HUES6 (cell line): ENCODE data around the gene CLDN9.

Experiments used
- H3K27ac ChIP-seq: 2 replicates; pipeline ENCODE4 v1.7.0; 2013; ENCODE audit warnings: low read depth, mild to moderate bottlenecking, low read length, inconsistent platforms
- H3K27me3 ChIP-seq: 2 replicates; pipeline ENCODE4 v1.6.1; 2013; ENCODE audit warnings: low read length; ENCODE audit not compliant: control insufficient read depth, insufficient read depth
- H3K36me3 ChIP-seq: 2 replicates; pipeline ENCODE4 v1.6.1; 2013; ENCODE audit warnings: low read length; ENCODE audit not compliant: control insufficient read depth, insufficient read depth
- H3K4me1 ChIP-seq: 2 replicates; pipeline ENCODE4 v1.6.1; 2013; ENCODE audit warnings: low read length; ENCODE audit not compliant: control insufficient read depth, insufficient read depth
- H3K4me3 ChIP-seq: 2 replicates; pipeline ENCODE4 v1.5.1; 2013; ENCODE audit warnings: low read depth, low read length
- H3K9ac ChIP-seq: one replicate; pipeline ENCODE4 v1.6.1; 2013; ENCODE audit warnings: mild to moderate bottlenecking, low read length
- H3K9me3 ChIP-seq: 2 replicates; pipeline ENCODE4 v1.6.1; 2013; ENCODE audit warnings: low read depth, low read length; ENCODE audit not compliant: control insufficient read depth, insufficient read depth

Gene CLDN9

DNA sequence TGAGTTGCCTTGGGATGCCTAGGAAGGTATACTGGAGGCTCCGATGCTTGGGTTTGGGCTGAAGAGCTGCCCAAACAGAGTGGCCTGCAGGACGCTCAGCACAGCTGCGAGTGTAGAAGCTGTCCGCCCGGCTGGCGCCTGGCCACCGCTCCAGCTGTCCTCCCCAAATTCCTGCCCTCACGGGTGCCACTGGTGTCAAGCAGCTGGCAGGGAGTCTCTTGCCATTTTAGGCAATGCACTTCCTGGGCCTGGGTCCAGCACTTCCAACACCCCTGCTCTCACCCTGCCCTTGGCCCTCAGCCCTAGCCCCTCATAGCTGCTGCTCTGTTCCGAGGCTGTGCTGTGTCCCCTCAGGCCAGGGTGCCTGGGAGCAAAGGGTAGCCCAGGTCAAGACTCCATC lies 27.3 kb upstream of the CLDN9 start:
- Histone ChIP-seq H3K4me3 (no peak overlapping the region), H3K27ac (no peak overlapping the region), H3K4me1 (peaks cover 56% of the 10 kb centered on the region), H3K9me3 (no peaks in the 10 kb centered on the region), H3K27me3 (no peaks in the 10 kb centered on the region), H3K9ac (no peak overlapping the region), H3K36me3 (no peaks in the 10 kb centered on the region)

DNA sequence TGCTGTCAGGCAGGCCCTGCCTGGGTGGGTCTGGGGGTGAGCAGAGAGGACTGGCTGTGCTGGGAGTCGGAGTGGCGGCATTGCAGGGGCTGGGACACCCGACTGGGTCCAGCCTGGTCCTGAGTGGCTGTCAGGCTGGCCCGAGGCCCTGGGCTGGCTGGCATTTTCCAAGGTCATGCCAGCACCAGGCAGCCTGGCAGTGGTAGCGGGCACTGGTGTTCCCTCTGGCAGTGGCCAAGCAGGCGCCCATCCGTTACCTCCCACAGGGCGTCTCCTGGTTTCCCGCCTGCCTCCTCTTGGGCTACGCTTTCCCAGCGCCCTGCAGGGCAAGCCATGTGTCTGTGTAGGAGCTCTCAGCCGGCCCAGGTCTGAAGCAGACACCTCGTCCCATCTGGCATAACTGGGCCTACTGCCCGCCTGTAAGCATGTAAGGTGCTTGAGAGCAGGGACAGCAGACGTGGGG lies 26.8 kb upstream of the CLDN9 start:
- Histone ChIP-seq H3K4me3 (no peak overlapping the region), H3K27ac (no peak overlapping the region), H3K27me3 (no peaks in the 10 kb centered on the region), H3K9me3 (no peaks in the 10 kb centered on the region), H3K36me3 (no peaks in the 10 kb centered on the region), H3K9ac (no peak overlapping the region), H3K4me1 (peaks cover 59% of the 10 kb centered on the region)

DNA sequence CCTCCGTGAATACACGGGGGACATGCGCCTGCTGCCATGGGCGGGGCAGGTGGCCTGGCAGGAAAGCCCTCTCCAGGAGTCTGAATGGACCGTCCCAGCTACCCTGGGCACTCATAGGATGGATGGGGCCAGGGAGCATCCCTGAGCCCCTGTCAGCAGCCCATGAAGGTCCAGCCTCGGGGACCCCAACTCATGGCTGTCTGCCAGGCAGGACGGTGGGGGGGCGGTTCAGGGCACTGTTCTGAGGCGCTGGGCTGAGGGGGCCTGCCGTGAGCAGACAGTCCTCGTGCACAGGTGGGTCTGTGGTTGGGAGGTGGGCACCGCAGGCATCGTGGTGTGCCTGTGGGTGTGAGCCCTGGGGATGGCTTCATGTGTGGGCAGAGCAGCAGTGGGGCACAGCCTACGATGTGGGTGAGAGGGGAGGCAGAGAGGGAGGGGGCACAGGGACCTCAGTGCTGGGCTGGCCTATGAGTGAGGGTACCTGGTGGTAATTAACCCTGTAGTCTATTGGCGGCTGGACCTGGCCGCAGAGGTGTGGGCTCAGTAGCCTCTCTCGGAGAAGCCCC lies 26.0 kb upstream of the CLDN9 start:
- Histone ChIP-seq H3K27ac (no peak overlapping the region), H3K36me3 (no peaks in the 10 kb centered on the region), H3K9ac (no peak overlapping the region), H3K4me3 (no peak overlapping the region), H3K4me1 (peaks cover 56% of the 10 kb centered on the region), H3K27me3 (no peaks in the 10 kb centered on the region), H3K9me3 (no peaks in the 10 kb centered on the region)

DNA sequence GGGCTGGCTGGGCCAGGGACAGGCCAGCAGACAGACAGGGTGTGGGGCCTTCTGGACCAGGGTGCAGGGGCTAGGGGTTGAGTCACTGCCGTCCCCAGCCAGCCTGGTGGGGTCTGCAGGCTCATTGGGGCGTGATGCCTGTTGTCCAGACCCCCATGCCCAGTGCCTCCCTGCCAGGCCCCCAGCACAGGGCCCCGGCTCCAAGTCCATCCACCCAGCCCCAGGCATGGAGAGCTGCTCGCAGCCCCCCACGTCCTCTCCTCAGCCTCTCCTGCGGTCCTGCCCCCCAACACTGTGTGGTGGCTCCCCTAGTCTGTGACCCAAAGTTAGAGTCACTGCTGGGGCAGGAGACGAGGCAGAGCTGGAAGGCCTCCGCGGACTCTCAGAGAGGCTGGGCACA lies 25.4 kb upstream of the CLDN9 start:
- Histone ChIP-seq H3K36me3 (no peaks in the 10 kb centered on the region), H3K27ac (no peak overlapping the region), H3K9me3 (no peaks in the 10 kb centered on the region), H3K27me3 (no peaks in the 10 kb centered on the region), H3K9ac (no peak overlapping the region), H3K4me3 (no peak overlapping the region), H3K4me1 (peaks cover 51% of the 10 kb centered on the region)

DNA sequence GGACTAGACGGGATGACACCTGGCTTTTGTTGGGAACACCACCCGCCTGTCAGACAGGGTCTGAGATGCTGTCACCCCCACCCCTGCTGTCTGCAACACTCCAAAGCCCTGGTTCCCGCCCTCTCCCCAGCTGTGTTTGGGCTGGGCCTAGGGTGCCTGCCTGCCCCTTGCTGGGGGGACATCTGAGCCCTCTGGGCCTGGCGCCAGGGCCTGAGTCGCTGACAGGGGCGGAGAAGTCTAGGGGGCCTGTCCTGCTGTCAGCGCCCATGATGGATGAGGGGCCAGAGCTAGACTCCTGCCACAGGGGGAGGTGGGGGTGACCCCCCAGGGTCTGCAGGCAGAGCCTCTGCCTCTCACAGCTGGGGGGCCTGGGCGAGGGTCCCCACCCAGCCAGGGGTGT lies 24.9 kb upstream of the CLDN9 start:
- H3K9me3 ChIP-seq: no peaks in the 10 kb centered on the region
- no peaks in the 10 kb centered on the region for H3K27me3 ChIP-seq
- no peak overlapping the region for H3K4me3 ChIP-seq
- H3K4me1 ChIP-seq: peaks cover 47% of the 10 kb centered on the region
- no peak overlapping the region for H3K27ac ChIP-seq
- H3K36me3 ChIP-seq: no peaks in the 10 kb centered on the region
- H3K9ac ChIP-seq: no peak overlapping the region

DNA sequence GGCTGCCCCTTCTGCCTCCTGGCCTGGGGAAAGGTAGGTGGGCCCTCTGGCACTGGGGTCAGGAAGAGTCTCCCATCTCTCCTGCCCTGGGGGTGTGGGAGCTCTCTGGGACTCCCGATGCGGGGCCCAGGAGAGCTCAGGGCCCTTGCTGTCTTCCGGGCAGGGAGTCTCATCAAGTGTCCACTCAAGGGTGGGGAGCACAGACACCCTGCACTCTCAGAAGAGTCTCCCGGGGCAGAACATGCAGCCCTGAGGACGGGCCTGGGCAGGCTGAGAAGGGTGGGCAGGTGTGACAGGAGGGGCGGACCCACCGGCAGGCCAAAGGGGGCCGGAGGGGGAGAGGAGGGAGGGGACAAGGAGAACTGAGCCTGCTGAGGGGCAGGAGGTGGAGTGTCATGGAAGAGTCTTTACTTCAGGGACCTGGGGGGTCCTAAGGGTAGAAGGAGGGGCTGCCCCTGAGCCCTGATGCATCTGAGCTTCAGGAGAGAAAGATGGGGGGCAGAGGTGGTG lies 24.1 kb upstream of the CLDN9 start:
- Histone ChIP-seq H3K36me3 (no peaks in the 10 kb centered on the region), H3K27me3 (no peaks in the 10 kb centered on the region), H3K9me3 (no peaks in the 10 kb centered on the region), H3K4me3 (no peak overlapping the region), H3K4me1 (peaks cover 43% of the 10 kb centered on the region), H3K27ac (no peak overlapping the region), H3K9ac (no peak overlapping the region)

DNA sequence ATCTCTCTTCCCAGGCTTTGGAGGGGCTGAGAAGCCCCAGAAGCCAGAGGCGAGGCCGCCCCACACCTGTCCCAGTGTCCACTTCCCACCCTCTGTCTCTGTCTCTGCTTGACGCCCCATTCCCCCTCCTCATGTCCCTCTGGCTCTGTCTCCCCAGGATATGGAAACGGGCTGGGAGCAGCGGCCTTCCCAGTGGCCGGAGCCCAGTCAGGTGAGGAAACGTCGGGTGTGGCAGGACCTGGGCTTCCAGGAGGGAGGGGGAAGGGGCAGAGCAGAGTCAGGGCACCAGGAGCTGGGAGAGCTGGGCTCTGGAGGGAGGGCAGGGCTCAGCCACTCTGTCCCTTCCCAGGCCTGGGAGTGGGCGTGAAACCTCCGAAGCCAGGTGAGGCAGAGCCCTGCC lies 21.8 kb upstream of the CLDN9 start:
- no peak overlapping the region for H3K9ac ChIP-seq
- H3K27ac ChIP-seq: no peak overlapping the region
- H3K9me3 ChIP-seq: no peaks in the 10 kb centered on the region
- no peak overlapping the region for H3K4me3 ChIP-seq
- H3K27me3 ChIP-seq: no peaks in the 10 kb centered on the region
- no peaks in the 10 kb centered on the region for H3K36me3 ChIP-seq
- H3K4me1 ChIP-seq: peaks cover 40% of the 10 kb centered on the region

DNA sequence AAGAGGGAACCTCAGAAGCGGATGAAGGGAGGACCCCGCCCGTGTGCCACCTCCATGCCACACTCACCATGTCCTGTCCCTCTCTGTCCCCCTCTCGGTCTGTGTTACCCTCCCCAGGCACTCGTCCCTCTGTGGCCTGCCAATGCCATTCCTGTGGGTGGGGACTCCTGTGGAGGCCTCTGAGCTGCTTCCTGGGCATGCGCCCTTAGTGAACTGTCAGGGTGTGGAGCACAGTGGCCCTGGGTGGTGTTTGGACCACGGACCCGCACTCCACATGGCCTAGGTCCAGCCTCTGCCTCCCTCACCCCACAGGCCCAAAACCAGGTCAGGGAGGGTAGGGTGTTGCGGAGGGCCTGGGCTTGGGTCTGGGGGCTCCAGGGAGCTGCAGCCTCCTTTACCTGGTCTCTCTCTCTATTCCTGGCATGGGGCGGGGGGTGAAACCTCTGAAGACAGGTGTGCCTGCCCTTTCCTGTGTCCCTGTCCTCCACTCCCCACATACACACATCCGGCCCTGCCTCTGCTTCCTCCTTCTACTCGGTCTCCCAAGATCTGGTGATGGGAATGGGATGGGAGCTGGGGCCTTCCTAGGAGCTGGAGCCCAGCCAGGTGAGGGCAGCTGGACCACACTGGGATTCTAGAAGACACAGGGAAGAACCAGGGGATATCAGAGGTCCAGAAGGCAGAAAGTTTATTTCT lies 21.0 kb upstream of the CLDN9 start:
- peaks cover 42% of the 10 kb centered on the region for H3K4me1 ChIP-seq
- no peak overlapping the region for H3K27ac ChIP-seq
- no peaks in the 10 kb centered on the region for H3K9me3 ChIP-seq
- no peaks in the 10 kb centered on the region for H3K27me3 ChIP-seq
- H3K9ac ChIP-seq: no peak overlapping the region
- no peak overlapping the region for H3K4me3 ChIP-seq
- no peaks in the 10 kb centered on the region for H3K36me3 ChIP-seq

DNA sequence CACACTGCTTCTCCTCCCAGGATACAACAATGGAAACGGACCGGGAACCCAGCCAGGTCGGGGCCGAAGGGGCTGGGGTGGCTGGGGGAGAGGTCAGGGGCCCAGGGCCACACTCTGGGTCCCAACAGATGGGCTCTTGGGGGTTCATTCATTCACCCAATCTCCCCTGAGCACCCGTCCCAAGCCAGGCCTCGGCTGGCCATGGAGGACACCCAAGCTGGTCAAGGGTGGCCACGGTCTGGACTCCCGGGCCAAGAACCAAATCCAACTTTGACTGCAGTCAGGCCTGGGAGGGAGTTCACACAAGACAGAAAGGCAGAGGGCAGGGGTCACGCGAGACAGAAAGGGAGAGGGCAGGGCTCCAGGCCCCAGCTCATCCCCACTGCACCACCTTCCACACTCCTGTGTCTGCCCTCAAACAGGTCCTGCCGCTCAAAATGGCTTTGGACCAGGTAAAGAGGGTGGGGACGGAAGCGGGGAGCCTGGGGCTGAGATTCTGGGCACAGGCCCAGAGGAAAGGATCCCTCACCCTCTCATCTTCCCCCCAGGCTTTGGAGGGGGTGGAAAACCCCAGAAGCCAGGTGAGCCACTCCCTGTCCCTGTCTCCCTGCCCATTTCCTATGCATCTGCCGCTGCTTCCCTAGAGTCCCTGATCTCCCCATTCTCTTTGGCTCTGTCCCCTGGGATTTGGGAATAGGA lies 20.2 kb upstream of the CLDN9 start:
- Histone ChIP-seq H3K4me1 (peaks cover 43% of the 10 kb centered on the region), H3K27ac (no peak overlapping the region)

DNA sequence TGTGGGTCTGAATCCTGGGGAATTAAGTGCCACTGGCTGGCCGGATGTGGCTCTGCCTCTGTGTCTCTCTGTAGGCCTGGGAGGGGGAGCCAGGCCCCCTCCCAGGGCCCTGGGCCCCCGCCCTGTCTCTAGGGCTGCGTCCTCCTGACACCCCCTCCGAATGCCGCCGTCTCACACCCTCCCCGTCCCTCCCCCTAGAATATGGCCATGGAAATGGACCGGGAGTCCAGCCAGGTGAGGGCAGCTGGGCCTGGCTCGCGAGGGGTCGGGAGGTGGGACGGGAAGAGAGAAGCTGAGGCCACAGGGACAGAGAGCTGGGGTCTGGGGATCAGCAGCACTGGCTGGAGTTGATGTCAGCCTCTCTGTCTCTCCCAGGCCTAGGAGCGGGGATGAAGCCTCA lies 16.4 kb upstream of the CLDN9 start:
- H3K4me1 ChIP-seq: peaks cover 12% of the 10 kb centered on the region
- H3K9ac ChIP-seq: no peak overlapping the region
- H3K27ac ChIP-seq: no peak overlapping the region
- H3K27me3 ChIP-seq: no peaks in the 10 kb centered on the region
- no peaks in the 10 kb centered on the region for H3K36me3 ChIP-seq
- no peaks in the 10 kb centered on the region for H3K9me3 ChIP-seq
- no peak overlapping the region for H3K4me3 ChIP-seq

More for the DNA sequence above, 20.2 kb upstream of the CLDN9 start:
- no peak overlapping the region for H3K4me3 ChIP-seq
- no peaks in the 10 kb centered on the region for H3K9me3 ChIP-seq
- H3K36me3 ChIP-seq: no peaks in the 10 kb centered on the region
- H3K27me3 ChIP-seq: no peaks in the 10 kb centered on the region
- no peak overlapping the region for H3K9ac ChIP-seq

DNA sequence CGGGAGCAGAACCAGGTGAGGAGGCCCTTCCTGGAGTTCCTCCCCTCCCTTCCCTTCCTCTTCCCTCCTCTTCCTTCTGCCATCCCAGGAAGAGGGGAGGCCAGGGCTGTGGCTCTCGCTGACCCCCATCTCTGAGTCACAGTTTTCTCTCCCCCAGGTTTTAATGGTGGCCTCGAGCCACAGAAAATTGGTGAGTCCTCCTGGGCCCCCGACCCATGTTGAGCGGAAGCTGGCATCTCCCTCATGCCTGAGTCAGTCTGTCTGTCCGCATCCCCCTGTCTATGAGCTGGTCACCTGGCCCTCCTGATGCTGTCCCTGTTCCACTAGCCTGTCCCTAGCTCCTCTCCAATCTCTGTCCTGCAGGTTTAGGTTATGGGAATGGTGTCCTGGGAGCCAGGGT lies 12.8 kb upstream of the CLDN9 start:
- Histone ChIP-seq H3K27me3 (peaks cover 3% of the 10 kb centered on the region; the same call in 1 of the 2 replicates), H3K4me3 (no peak overlapping the region), H3K4me1 (peaks cover 12% of the 10 kb centered on the region), H3K36me3 (no peaks in the 10 kb centered on the region), H3K27ac (no peak overlapping the region), H3K9ac (no peak overlapping the region), H3K9me3 (no peaks in the 10 kb centered on the region)
